Choroid plexus epithelial cell (primary cell): ENCODE data around the gene LPXN.
A peak's percentile ranks its signal among the peaks of the same experiment; 100 is the strongest.

ENCODE experiments used
- DNase-seq: peaks from one replicate; pipeline ENCODE4 v3.0.0-alpha.2; 2010; ENCODE audit warnings: low read depth
- H3K4me3 ChIP-seq: 2 replicates; pipeline ENCODE4 v1.5.1; 2011; ENCODE audit warnings: low read depth, mild to moderate bottlenecking, control low read depth, low read length, moderate library complexity
- CTCF ChIP-seq: conservative IDR thresholded peaks from 2 replicates; pipeline ENCODE4 v1.5.1; 2011; ENCODE audit warnings: low read depth, mild to moderate bottlenecking, control low read depth, inconsistent platforms, low read length, moderate library complexity

LPXN gene

GRCh38 chr11:58575377-58576020 is at the start of gene LPXN:
LPXN (minus strand) TSS chr11:58575856; CDS start chr11:58575772, 84 bp downstream.
- H3K4me3 ChIP-seq = peak within 1 kb of the TSS; percentile 36
- peak; percentile 14 for DNase-seq
- TF ChIP-seq CTCF = no peak

- DNase-seq = no peak
- TF ChIP-seq CTCF = no peak
- H3K4me3 ChIP-seq = no peak overlapping the region
These were observed 49.4 kb upstream of the LPXN start for GRCh38 chr11:58625086-58625485.

- no peak for TF ChIP-seq CTCF
- H3K4me3 ChIP-seq = no peak within 1 kb of the TSS
- peak; percentile 35 for DNase-seq
These were observed 46.7 kb upstream of the LPXN start, which contains the start of gene CNTF for GRCh38 chr11:58622344-58622743. CNTF (plus strand) TSS chr11:58622665; CDS start chr11:58622753, 88 bp downstream.

GRCh38 chr11:58621586-58622262 is 46.1 kb upstream of the LPXN start:
- no peak overlapping the region for H3K4me3 ChIP-seq
- no peak for TF ChIP-seq CTCF
- DNase-seq = no peak

- peak; percentile 29 for DNase-seq
- TF ChIP-seq CTCF = peak; percentile 46
These were observed 42.4 kb upstream of the LPXN start for GRCh38 chr11:58617976-58618557.

GRCh38 chr11:58616594-58616993 is 40.9 kb upstream of the LPXN start:
- no peak overlapping the region for H3K4me3 ChIP-seq
- peak; percentile 93 for DNase-seq
- no peak for TF ChIP-seq CTCF

More at GRCh38 chr11:58617976-58618557, 42.4 kb upstream of the LPXN start:
- H3K4me3 ChIP-seq = no peak overlapping the region
